Spinal cord (tissue), 10 donors: ENCODE measurements around the gene NR3C2. TPM values are rescaled to one million over a fixed set of nuclear protein-coding genes. Genes with fewer than 3 reads are reported as not detected.
A peak's percentile ranks its signal among the peaks of the same experiment; 100 is the strongest.

ENCODE experiments used
- DNase-seq, 6 donors: peaks; one replicate each; pipeline versions ENCODE4 v3.0.0 to v3.0.0-alpha.2; 2013 to 2015; ENCODE audit warnings: low spot score in 6 of 6, low read depth in 4 of 6
- H3K27ac ChIP-seq: one replicate; pipeline ENCODE4 v1.5.1; 2013; ENCODE audit warnings: low read depth, low read length, control low read depth
- H3K27me3 ChIP-seq: one replicate; pipeline ENCODE4 v1.6.1; 2013; ENCODE audit warnings: low read length; ENCODE audit not compliant: control insufficient read depth, insufficient read depth
- H3K36me3 ChIP-seq: one replicate; pipeline ENCODE4 v1.6.1; 2013; ENCODE audit warnings: low read length; ENCODE audit not compliant: control insufficient read depth, insufficient read depth
- H3K4me1 ChIP-seq: one replicate; pipeline ENCODE4 v1.6.1; 2013; ENCODE audit warnings: low read length; ENCODE audit not compliant: control insufficient read depth, insufficient read depth
- H3K4me3 ChIP-seq: one replicate; pipeline ENCODE4 v1.5.1; 2013; ENCODE audit warnings: low read depth, low read length, control low read depth
- H3K9me3 ChIP-seq: one replicate; pipeline ENCODE4 v1.6.1; 2013; ENCODE audit warnings: low read length; ENCODE audit not compliant: control insufficient read depth, insufficient read depth
- WGBS: methylation state at CpG from one replicate; pipeline ENCODE4 v1.1.5; 2013; ENCODE audit warnings: missing lambda C conversion rate; ENCODE audit not compliant: insufficient coverage; 5-methylcytosine and 5-hydroxymethylcytosine counted together
- polyA plus RNA-seq, 2 donors: library from polyadenylated mRNA; unstranded; fragments of 120-200 nt; gene quantifications; one replicate each; pipeline ENCODE4 v1.2.1, GENCODE V29; 2013; ENCODE audit not compliant: insufficient read length in 2 of 2
- total RNA-seq, 2 donors: library from RNA; depleted of rRNA in 1 of 2; stranded (reverse); fragments of 120-200 nt in 1 of 2; fragments of >200 nt in 1 of 2; gene quantifications; one replicate each; pipeline versions ENCODE4 v1.2.3 to v1.2.4, GENCODE V29; 2013 to 2014
- donor health status: healthy.

NR3C2 gene
- total and polyA plus RNA-seq, 4 donors = 9.2 to 27.0 (median 14.1) TPM

DNA sequence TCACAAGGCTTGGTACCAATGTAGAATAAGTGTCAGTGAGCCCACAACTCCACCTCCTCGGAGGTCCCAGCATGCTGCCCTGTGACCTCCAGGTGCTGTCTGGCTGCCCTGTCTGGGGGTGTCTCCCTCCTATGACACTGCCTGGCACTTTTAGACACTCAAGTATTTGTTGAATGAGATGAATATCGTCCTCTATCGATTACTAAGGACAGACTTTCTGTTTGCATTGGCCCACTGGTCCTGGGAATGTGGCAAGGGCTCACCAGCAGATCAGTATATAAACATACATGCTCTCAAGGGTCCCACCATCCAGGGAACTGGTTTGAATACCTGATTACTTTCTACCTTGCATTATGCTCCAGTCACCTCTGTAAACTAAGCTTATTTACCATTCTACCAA, 333.0 kb downstream of the NR3C2 start:
- Histone ChIP-seq H3K27me3 (no peaks in the 10 kb centered on the region), H3K9me3 (peaks cover 2% of the 10 kb centered on the region), H3K4me3 (no peak overlapping the region), H3K27ac (no peak overlapping the region), H3K4me1 (no peaks in the 10 kb centered on the region), H3K36me3 (peaks cover 10% of the 10 kb centered on the region)
- WGBS = 83% methylated on average over 2 of the region's 3 CpGs
- DNase-seq = no peak

DNA sequence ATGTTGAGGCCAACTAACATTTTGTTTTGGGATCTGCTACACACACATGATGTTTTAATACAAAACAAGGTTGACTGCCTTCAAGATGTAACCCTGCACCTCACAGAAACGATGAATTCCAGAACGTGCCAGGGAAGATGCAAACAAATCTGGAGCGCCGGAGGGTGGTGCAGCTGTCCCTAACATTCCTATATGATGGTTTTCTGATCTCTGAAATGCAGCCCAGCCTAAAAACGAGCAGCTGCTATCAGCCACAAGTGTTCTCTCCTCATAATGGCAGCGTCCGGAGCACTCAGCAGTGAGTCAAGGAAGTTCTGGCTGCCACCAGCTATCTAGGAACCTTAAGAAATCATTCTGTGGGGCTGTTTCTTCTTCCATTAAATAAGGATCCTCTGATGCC, 333.4 kb downstream of the NR3C2 start:
- Histone ChIP-seq H3K4me1 (no peaks in the 10 kb centered on the region), H3K9me3 (peaks cover 2% of the 10 kb centered on the region), H3K36me3 (peaks cover 10% of the 10 kb centered on the region), H3K4me3 (no peak overlapping the region), H3K27ac (no peak overlapping the region), H3K27me3 (no peaks in the 10 kb centered on the region)
- no peak for DNase-seq
- WGBS = 81% methylated on average over 6 of the region's 7 CpGs

DNA sequence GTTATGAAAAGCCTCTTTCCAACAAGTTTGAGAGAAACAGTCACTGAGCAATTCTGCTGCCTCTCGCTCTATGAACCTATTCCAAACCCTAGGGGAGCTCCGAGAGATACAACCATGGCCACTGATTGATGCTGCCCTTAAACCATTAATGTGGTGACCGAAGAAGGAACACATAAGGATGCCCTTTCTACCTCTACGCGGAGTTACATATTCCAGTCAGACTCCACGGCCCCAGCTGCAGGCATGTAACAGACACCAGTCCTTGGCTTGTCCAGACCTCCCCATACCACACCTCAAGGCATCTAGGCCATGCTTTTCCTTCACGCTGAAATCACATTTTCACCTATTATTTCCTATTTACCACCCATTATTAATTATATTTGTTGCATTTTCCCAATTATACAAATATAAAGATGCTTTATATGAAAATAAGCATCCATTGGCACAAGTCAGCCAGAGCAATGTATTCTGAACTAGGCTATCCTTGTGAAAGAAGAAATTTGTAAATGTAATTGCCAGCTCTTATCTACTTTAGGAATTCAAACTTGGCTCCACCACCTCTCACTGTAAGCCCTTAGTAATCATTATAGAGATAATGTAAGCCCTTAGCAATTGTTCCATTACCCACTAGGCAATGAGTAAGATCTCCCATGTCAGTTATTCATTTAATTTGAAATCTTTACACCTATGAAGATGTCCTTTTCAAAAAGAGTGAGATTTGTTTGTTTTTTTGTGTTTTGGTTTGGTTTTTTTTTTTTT, 338.4 kb downstream of the NR3C2 start:
- no peaks in the 10 kb centered on the region for H3K27me3 ChIP-seq
- no peak overlapping the region for H3K4me3 ChIP-seq
- 91% methylated on average over 6 of the region's 7 CpGs for WGBS
- DNase-seq = no peak
- peaks cover 2% of the 10 kb centered on the region for H3K9me3 ChIP-seq
- peaks cover 8% of the 10 kb centered on the region for H3K4me1 ChIP-seq
- H3K36me3 ChIP-seq = peaks cover 8% of the 10 kb centered on the region
- H3K27ac ChIP-seq = no peak overlapping the region

DNA sequence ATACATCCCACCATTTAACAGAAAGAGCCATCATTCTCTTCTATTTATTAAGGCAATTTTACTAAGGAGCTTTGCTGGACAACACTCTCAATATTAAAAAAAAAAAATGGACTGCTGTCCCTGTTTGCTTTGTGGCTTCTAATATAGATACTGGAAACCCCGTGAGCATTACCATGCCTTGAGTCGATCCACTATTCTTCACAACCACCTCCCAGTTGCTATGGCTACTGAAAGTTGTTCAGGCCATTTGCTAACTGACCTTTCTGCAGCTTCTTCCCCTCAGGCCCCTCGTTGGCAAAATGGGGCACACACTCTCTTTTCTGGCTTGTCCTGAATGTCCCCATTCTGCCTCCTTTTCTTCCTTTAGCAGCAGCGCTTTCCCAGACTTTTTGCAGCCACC, 340.4 kb downstream of the NR3C2 start:
- Histone ChIP-seq H3K27me3 (no peaks in the 10 kb centered on the region), H3K9me3 (peaks cover 2% of the 10 kb centered on the region), H3K4me3 (no peak overlapping the region), H3K27ac (no peak overlapping the region), H3K4me1 (peaks cover 8% of the 10 kb centered on the region), H3K36me3 (peaks cover 3% of the 10 kb centered on the region)
- WGBS = 35% methylated on average over 4 of the region's 4 CpGs
- DNase-seq = peak in 2 of 6 donors; percentile 20 to 61

DNA sequence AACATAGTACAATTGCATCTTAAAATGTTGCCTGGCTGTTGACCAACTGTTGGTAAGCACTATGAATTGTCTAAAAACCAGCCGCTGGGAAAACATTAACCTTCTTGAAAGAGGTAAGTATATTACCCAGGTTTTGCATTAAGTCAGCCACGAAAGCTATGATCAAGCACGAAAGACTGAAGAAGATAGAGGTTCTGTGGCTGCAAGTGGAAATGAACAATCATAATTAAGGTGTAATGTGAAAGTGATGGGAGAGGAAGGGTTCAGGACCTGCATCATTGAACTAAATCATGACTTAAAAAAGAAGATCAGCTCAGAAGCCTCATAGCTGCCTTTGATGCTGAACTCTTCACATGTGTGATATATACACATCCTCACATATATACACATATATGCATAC, 341.0 kb downstream of the NR3C2 start:
- Histone ChIP-seq H3K4me3 (no peak overlapping the region), H3K36me3 (peaks cover 3% of the 10 kb centered on the region), H3K27me3 (no peaks in the 10 kb centered on the region), H3K9me3 (no peaks in the 10 kb centered on the region), H3K27ac (no peak overlapping the region), H3K4me1 (peaks cover 8% of the 10 kb centered on the region)
- 100% methylated on average over 2 of the region's 3 CpGs for WGBS
- DNase-seq = peak in 1 of 6 donors; percentile 22

DNA sequence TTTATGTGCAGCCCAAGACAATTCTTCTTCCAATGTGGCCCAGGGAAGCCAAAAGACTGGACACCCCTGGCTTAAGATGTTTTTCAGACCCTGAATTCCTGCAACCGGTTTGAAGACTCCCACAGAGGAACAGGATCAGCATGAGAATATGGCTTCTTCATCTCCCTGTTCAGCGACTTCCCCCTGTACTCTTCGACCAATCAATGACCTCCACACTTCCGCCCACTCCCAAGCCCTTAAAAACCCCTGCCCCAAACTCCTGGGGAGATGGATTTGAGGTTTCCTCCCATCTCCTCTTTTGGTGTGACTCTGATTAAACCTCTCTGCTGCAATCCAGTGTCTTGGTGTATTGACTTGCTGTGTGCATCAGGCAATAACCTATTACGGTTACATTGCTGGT, 344.4 kb downstream of the NR3C2 start:
- Histone ChIP-seq H3K4me1 (peaks cover 8% of the 10 kb centered on the region), H3K4me3 (no peak overlapping the region), H3K9me3 (no peaks in the 10 kb centered on the region), H3K27me3 (no peaks in the 10 kb centered on the region), H3K27ac (no peak overlapping the region), H3K36me3 (peaks cover 3% of the 10 kb centered on the region)
- DNase-seq = no peak
- WGBS = 60% methylated on average over 1 of the region's 5 CpGs

DNA sequence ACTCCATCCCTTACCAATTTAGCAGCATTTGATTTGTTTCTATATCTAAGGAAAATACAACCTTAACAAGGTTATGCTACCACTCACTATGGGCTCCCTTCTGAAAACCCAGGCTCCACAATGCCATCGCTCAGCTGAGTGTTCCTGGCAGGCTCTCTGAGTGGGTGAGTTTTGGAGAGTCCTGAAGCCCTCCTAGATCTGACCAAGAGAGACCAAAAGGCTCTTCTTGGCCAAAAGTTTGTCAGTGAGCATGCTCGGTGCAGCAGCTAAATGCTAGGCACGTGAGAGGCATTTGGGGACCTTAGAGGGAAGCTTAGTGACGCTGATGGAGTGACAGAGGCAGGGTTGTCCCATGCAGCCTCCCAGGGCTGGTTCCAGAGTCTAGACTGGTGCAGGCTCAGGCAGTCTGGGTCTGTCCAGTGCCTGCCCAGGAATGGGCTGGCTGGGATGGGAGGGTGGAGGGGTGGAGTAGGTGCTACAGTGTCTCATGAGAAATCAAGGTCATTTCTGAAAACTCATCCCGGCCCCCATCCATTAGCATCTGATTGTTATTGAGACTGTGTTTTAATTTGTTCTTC, 346.8 kb downstream of the NR3C2 start:
- Histone ChIP-seq H3K4me3 (no peak overlapping the region), H3K27ac (no peak overlapping the region)
- 90% methylated on average over 4 of the region's 5 CpGs for WGBS

DNA sequence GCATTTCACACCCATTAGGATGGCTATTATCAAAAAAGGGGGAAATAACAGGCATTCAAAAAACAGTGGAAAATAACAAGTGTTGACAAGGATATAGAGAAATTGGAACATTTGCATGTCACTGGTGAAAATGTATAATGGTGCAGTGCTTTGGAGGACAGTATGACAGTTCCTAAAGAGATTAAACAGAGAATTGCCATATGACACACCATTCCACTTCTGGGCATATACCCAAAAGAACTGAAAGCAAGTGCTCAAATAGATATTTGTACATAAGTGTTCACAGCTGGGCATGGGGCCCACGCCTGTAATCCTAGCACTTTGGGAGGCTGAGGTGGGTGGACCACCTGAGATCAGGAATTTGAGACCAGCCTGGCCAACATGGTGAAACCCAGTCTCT, 348.1 kb downstream of the NR3C2 start:
- no peaks in the 10 kb centered on the region for H3K9me3 ChIP-seq
- no peak overlapping the region for H3K27ac ChIP-seq
- H3K4me1 ChIP-seq = peaks cover 8% of the 10 kb centered on the region
- DNase-seq = no peak
- no peak overlapping the region for H3K4me3 ChIP-seq
- no CpG with 5 or more reads among the region's 1 CpG for WGBS
- H3K36me3 ChIP-seq = peaks cover 6% of the 10 kb centered on the region
- H3K27me3 ChIP-seq = no peaks in the 10 kb centered on the region

More for the DNA sequence above, 346.8 kb downstream of the NR3C2 start:
- Histone ChIP-seq H3K9me3 (no peaks in the 10 kb centered on the region), H3K36me3 (peaks cover 6% of the 10 kb centered on the region), H3K4me1 (peaks cover 8% of the 10 kb centered on the region), H3K27me3 (no peaks in the 10 kb centered on the region)
- DNase-seq = no peak

DNA sequence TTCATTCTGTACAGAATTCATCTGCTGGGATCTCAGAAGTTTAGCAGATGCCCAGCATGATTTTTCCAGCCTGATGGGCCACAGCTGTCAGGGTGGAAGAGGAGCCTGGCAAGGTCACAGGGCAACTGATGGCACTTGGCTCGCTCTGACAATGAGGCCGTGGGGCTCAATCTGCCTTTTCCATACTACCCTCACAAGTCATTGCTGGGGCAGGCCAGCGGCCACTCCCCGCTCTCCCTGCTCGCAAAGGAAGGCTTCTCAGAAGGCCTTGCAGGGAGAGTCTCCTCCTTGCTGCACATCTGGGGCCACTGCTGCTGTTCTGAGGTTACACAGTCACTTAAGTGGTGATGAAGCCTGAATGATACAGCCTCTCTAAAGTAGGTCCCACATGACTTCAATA, 349.1 kb downstream of the NR3C2 start:
- Histone ChIP-seq H3K4me1 (peaks cover 8% of the 10 kb centered on the region), H3K9me3 (no peaks in the 10 kb centered on the region), H3K27ac (no peak overlapping the region), H3K27me3 (no peaks in the 10 kb centered on the region), H3K36me3 (peaks cover 6% of the 10 kb centered on the region), H3K4me3 (no peak overlapping the region)
- WGBS = 89% methylated on average over 5 of the region's 5 CpGs
- DNase-seq = no peak
